ENCODE results near the gene LELP1. TPM values are rescaled to one million over a fixed set of nuclear protein-coding genes. Genes with fewer than 3 reads are reported as not detected.

The LELP1 gene
- total and polyA plus RNA-seq, 10 donors = not detected

DNA sequence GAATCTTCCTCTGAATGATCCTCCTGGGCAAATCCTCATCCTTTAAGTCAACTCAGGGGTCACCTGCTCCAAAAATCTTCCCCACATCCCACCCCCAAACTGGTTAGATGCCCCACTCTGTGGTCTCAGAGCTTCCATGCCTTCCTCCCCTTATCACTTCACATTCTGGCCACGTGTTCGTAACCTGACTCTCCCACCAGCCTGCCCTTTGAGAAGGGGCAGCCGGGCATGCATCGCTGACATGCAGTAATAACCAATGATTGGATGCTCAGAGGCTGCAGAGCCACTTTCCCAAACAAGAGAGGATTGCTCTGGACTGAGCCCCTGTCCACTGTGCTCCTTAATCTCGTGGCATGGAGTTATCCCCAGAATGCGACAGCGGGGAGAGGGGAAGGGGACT is 7.0 kb downstream of the LELP1 start:
- WGBS, 5 donors = 60 to 69% (median 67%) methylated on average over 7 of the region's 7 CpGs
- intact Hi-C loops (cut with DNase I; ENCODE audit: low total_unique reads) = no loop called here
- DNase-seq = no peak
- peaks cover 0 to 64% (median 0%) of the 10 kb centered on the region in 7 donors for H3K27me3 ChIP-seq (replicated peaks in 1 of 7)
- H3K4me3 ChIP-seq = no peak overlapping the region
- H3K36me3 ChIP-seq = no peaks in the 10 kb centered on the region
- H3K27ac ChIP-seq = no peak overlapping the region
- H3K9me3 ChIP-seq = no peaks in the 10 kb centered on the region
- H3K4me1 ChIP-seq = no peaks in the 10 kb centered on the region
- no peak for TF ChIP-seq POLR2A (IDR thresholded peaks at IDR 0.05)

DNA sequence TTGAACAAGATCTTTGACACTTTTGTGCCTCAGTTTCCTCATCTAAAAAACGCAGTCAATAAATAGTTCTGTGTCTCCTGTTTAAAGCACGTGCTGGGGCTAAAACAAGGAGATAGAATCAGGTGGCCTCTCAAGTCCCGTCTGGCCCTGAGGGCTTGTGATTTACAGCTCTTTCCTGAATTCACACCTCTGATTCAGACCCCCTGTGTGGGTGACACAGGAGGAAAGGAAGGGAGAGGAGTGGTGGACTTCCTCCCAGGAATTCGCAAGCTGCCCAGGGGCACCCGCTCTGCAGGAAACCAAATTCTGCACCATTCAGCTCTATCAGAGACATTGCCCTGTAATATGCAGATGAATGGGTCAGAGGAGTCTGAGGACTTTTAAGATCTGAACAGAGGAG is 9.0 kb downstream of the LELP1 start:
- intact Hi-C loops (cut with DNase I; ENCODE audit: low total_unique reads) = no loop called here
- Histone ChIP-seq H3K27me3 (replicated peaks in 1 of 7) (peaks cover 0 to 53% (median 0%) of the 10 kb centered on the region in 7 donors), H3K9me3 (no peaks in the 10 kb centered on the region), H3K36me3 (no peaks in the 10 kb centered on the region), H3K27ac (no peak overlapping the region), H3K4me1 (no peaks in the 10 kb centered on the region), H3K4me3 (no peak overlapping the region)
- TF ChIP-seq POLR2AphosphoS5 (IDR thresholded peaks at IDR 0.05) = no peak
- TF ChIP-seq, protein P1, sequence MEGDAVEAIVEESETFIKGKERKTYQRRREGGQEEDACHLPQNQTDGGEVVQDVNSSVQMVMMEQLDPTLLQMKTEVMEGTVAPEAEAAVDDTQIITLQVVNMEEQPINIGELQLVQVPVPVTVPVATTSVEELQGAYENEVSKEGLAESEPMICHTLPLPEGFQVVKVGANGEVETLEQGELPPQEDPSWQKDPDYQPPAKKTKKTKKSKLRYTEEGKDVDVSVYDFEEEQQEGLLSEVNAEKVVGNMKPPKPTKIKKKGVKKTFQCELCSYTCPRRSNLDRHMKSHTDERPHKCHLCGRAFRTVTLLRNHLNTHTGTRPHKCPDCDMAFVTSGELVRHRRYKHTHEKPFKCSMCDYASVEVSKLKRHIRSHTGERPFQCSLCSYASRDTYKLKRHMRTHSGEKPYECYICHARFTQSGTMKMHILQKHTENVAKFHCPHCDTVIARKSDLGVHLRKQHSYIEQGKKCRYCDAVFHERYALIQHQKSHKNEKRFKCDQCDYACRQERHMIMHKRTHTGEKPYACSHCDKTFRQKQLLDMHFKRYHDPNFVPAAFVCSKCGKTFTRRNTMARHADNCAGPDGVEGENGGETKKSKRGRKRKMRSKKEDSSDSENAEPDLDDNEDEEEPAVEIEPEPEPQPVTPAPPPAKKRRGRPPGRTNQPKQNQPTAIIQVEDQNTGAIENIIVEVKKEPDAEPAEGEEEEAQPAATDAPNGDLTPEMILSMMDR (IDR thresholded peaks at IDR 0.05 in 8 of 11, conservative IDR thresholded peaks at IDR 0.05 in 3 of 11) = no peak
- no peak for TF ChIP-seq POLR2A (IDR thresholded peaks at IDR 0.05)
- 21 to 31% (median 23%) methylated on average over 5 of the region's 5 CpGs for WGBS, 5 donors
- no peak for DNase-seq

DNA sequence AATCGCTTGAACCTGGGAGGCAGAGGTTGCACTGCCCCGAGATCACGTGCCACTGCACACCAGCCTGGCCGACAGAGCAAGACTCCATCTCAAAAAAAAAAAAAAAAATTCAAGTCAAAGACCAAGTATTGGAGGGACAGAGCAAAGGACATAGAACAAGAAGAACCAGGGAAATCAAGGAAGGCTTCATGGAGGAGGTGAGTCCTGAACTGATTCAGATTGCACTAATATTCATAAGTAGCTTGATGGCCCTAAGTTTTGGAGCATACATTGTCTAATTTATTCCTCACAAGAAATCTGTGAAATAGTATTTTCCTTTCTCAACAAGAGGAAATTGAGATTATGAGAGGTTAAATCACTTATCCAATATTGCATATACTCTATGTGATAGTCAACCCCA is 10.3 kb downstream of the LELP1 start:
- 89 to 98% (median 96%) methylated on average over 4 of the region's 4 CpGs for WGBS, 5 donors
- intact Hi-C loops (cut with DNase I; ENCODE audit: low total_unique reads) = no loop called here
- TF ChIP-seq, protein P1 (IDR thresholded peaks at IDR 0.05 in 8 of 11, conservative IDR thresholded peaks at IDR 0.05 in 3 of 11) = no peak
- TF ChIP-seq POLR2AphosphoS5 (IDR thresholded peaks at IDR 0.05) (no peak), POLR2A (IDR thresholded peaks at IDR 0.05) (no peak)

DNA sequence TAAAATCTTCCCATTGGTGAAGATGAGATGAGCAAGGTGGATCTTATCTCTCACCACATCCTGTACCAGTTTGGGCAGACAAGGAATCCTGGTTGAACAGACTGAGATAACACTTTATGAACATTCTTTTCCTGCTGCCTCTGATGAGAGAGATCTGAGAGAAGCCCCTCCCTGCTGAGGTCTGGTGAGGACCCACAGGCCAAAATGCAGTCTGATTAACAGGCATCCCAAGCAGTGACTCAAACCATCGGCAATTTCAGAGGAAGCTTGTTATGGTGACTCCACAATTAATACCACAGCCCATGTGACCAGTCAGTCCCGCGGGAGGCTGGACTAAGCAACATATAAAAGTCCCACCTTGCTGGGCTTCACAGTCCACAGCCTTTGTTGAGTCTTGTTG is 14.0 kb downstream of the LELP1 start, which contains the start of gene PRR9:
Gene PRR9 (plus strand): TSS at position 373 of the 400 bp plus-strand sequence. CDS start 561 bp downstream, outside the sequence.
- TF ChIP-seq POLR2AphosphoS5 (IDR thresholded peaks at IDR 0.05) = no peak
- no peak for TF ChIP-seq POLR2A (IDR thresholded peaks at IDR 0.05)
- TF ChIP-seq, protein P1 (IDR thresholded peaks at IDR 0.05 in 8 of 11, conservative IDR thresholded peaks at IDR 0.05 in 3 of 11) = no peak
- intact Hi-C loops (cut with DNase I; ENCODE audit: low total_unique reads) = no loop called here
- H3K4me3 ChIP-seq = no peak within 1 kb of the TSS
- 67 to 82% (median 72%) methylated on average over 3 of the region's 3 CpGs for whole genome bisulfite sequencing, 5 donors
- H3K27ac ChIP-seq = no peak within 1 kb of the TSS
- H3K36me3 ChIP-seq = no peaks in the 10 kb centered on the region
- DNase-seq = no peak
- no peaks in the 10 kb centered on the region for H3K4me1 ChIP-seq
- no peaks in the 10 kb centered on the region for H3K9me3 ChIP-seq
- peaks cover 0 to 49% (median 0%) of the 10 kb centered on the region in 7 donors for H3K27me3 ChIP-seq (replicated peaks in 1 of 7)

More for the DNA sequence above, 10.3 kb downstream of the LELP1 start:
- no peak for DNase-seq
- no peak overlapping the region for H3K4me3 ChIP-seq
- H3K9me3 ChIP-seq = no peaks in the 10 kb centered on the region
- no peak overlapping the region for H3K27ac ChIP-seq
- no peaks in the 10 kb centered on the region for H3K36me3 ChIP-seq
- H3K4me1 ChIP-seq = no peaks in the 10 kb centered on the region
- peaks cover 0 to 57% (median 0%) of the 10 kb centered on the region in 7 donors for H3K27me3 ChIP-seq (replicated peaks in 1 of 7)
